ENCODE measurements around the gene ST3GAL5.

ST3GAL5 gene

GRCh38 chr2:85827879-85828569 is 60.8 kb downstream of the ST3GAL5 start:
- no peak for DNase-seq

- DNase-seq = peak; percentile 78
Observed at GRCh38 chr2:85826990-85827878, 61.6 kb downstream of the ST3GAL5 start.

GRCh38 chr2:85823951-85824350 is 64.8 kb downstream of the ST3GAL5 start:
- no peak for DNase-seq

GRCh38 chr2:85822766-85823165 is 66.0 kb downstream of the ST3GAL5 start:
- no peak for DNase-seq

GRCh38 chr2:85819811-85820510 is 68.8 kb downstream of the ST3GAL5 start:
- DNase-seq = no peak

- no peak for DNase-seq
Observed at GRCh38 chr2:85814802-85815550, 73.8 kb downstream of the ST3GAL5 start.

GRCh38 chr2:85813982-85814801 is 74.6 kb downstream of the ST3GAL5 start:
- DNase-seq = peak; percentile 81

GRCh38 chr2:85813211-85813981 is 75.4 kb downstream of the ST3GAL5 start:
- no peak for DNase-seq

- no peak for DNase-seq
Observed at GRCh38 chr2:85812094-85812735, 76.6 kb downstream of the ST3GAL5 start.

GRCh38 chr2:85811180-85812093 is 77.4 kb downstream of the ST3GAL5 start:
- DNase-seq = no peak

- DNase-seq = no peak
Observed at GRCh38 chr2:85810371-85811179, 78.2 kb downstream of the ST3GAL5 start.

GRCh38 chr2:85807756-85808155 is 81.0 kb downstream of the ST3GAL5 start:
- DNase-seq = no peak

- DNase-seq = no peak
Observed at GRCh38 chr2:85806358-85807118, 82.3 kb downstream of the ST3GAL5 start.

GRCh38 chr2:85804583-85804982 is 84.2 kb downstream of the ST3GAL5 start:
- no peak for DNase-seq

- DNase-seq = no peak
Observed at GRCh38 chr2:85803704-85804425, 84.9 kb downstream of the ST3GAL5 start.

GRCh38 chr2:85802354-85803103 is 86.3 kb downstream of the ST3GAL5 start:
- DNase-seq = no peak

Measured in DMS79 treated with DMSO at 0.1 percent for 48 hours (cell line).